ENCODE data around the gene KIAA1958.

Gene KIAA1958

DNA sequence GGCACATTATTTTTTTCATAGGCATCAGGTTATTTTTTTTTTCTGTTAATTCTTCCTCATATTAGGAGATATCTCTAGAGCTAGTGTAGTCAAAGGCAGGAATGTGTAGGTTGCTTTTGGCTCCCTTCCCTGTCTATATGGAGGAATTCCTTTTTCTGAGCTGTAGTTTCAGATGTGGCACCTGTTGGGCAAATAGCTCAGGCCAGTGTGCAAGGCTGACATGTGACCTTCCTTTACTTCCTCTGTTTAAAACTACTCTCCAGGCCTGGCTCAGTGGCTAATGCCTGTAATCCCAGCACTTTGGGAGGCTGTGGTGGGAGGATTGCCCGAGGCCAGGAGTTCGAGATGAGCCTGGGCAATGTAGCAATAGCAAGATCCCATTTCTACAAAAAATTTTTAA lies 40.5 kb upstream of the KIAA1958 start:
- no peak overlapping the region for H3K9ac ChIP-seq (ENCODE audit: low read length)
- no peak overlapping the region for H2AFZ ChIP-seq (ENCODE audit: low read depth, low read length)
- H4K20me1 ChIP-seq (ENCODE audit: insufficient read depth, low read length) = no peaks in the 10 kb centered on the region
- TF ChIP-seq, protein P1, sequence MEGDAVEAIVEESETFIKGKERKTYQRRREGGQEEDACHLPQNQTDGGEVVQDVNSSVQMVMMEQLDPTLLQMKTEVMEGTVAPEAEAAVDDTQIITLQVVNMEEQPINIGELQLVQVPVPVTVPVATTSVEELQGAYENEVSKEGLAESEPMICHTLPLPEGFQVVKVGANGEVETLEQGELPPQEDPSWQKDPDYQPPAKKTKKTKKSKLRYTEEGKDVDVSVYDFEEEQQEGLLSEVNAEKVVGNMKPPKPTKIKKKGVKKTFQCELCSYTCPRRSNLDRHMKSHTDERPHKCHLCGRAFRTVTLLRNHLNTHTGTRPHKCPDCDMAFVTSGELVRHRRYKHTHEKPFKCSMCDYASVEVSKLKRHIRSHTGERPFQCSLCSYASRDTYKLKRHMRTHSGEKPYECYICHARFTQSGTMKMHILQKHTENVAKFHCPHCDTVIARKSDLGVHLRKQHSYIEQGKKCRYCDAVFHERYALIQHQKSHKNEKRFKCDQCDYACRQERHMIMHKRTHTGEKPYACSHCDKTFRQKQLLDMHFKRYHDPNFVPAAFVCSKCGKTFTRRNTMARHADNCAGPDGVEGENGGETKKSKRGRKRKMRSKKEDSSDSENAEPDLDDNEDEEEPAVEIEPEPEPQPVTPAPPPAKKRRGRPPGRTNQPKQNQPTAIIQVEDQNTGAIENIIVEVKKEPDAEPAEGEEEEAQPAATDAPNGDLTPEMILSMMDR (IDR thresholded peaks at IDR 0.05; ENCODE audit: low read depth, low read length) = no peak
- TF ChIP-seq EZH2phosphoT487 (IDR thresholded peaks at IDR 0.05; ENCODE audit: low read depth) = no peak
- no peaks in the 10 kb centered on the region for H3K79me2 ChIP-seq (ENCODE audit: low read length)
- H3K27me3 ChIP-seq (ENCODE audit: low read depth, low read length) = no peaks in the 10 kb centered on the region
- no peaks in the 10 kb centered on the region for H3K9me3 ChIP-seq (ENCODE audit: insufficient read depth, low read length)
- H3K4me3 ChIP-seq (ENCODE audit: low read length) = no peak overlapping the region
- no peak overlapping the region for H3K27ac ChIP-seq (ENCODE audit: low read length)
- H3K4me1 ChIP-seq (ENCODE audit: low read length) = peaks cover 6% of the 10 kb centered on the region; the same call in 1 of the 2 replicates
- H3K36me3 ChIP-seq (replicated peaks; ENCODE audit: low read depth, low read length) = no peaks in the 10 kb centered on the region
- H3K4me2 ChIP-seq (ENCODE audit: low read length) = no peak overlapping the region

DNA sequence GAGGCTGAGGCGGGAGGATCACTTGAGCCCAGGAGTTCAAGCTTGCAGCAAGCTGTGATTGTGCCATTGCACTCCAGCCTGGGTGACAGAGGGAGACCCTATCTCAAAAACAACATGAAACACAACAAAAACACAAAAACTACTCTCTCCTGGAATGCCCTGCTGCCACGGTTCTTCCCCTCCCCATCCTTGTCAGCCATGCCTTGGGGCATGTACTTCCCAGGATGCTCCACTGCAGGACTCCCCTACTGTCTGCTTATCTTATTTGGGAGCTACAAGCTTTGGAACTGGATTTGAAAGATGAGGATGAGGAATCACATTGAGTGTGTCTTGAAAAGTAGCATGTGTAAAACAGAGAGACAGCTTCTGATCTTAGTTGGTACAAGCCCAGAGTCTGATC lies 40.1 kb upstream of the KIAA1958 start:
- H3K9ac ChIP-seq (ENCODE audit: low read length) = no peak overlapping the region
- H3K27me3 ChIP-seq (ENCODE audit: low read depth, low read length) = no peaks in the 10 kb centered on the region
- no peak overlapping the region for H2AFZ ChIP-seq (ENCODE audit: low read depth, low read length)
- TF ChIP-seq, protein P1 (IDR thresholded peaks at IDR 0.05; ENCODE audit: low read depth, low read length) = no peak
- TF ChIP-seq EZH2phosphoT487 (IDR thresholded peaks at IDR 0.05; ENCODE audit: low read depth) = no peak
- peaks cover 6% of the 10 kb centered on the region; the same call in 1 of the 2 replicates for H3K4me1 ChIP-seq (ENCODE audit: low read length)
- no peaks in the 10 kb centered on the region for H3K36me3 ChIP-seq (replicated peaks; ENCODE audit: low read depth, low read length)
- no peaks in the 10 kb centered on the region for H3K9me3 ChIP-seq (ENCODE audit: insufficient read depth, low read length)
- no peak overlapping the region for H3K4me3 ChIP-seq (ENCODE audit: low read length)
- no peaks in the 10 kb centered on the region for H4K20me1 ChIP-seq (ENCODE audit: insufficient read depth, low read length)
- H3K4me2 ChIP-seq (ENCODE audit: low read length) = no peak overlapping the region
- H3K27ac ChIP-seq (ENCODE audit: low read length) = no peak overlapping the region
- no peaks in the 10 kb centered on the region for H3K79me2 ChIP-seq (ENCODE audit: low read length)

DNA sequence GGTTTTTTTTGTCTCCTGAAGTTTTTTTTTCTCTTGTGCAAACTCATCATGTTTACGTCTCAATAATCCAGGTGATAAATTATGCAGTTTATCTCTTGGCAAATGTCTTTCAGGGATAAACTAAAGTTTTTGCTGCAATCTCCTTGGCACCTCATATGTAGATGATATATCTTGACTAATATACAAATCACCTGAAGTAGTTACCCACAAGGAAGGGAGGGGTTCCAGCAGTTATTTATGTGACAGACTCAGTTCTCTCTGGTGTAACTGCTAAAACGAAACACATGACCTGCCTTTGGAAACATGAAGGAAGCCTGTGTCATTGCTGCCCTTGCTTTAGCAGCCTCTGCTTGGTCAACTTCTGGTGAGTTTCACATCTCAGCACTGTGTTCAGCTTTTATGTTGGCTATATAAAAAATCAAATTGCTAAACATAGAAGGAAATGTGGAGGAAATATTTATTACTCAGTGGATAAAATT lies 39.3 kb upstream of the KIAA1958 start:
- H3K4me3 ChIP-seq (ENCODE audit: low read length) = no peak overlapping the region
- H2AFZ ChIP-seq (ENCODE audit: low read depth, low read length) = no peak overlapping the region
- peaks cover 6% of the 10 kb centered on the region; the same call in 1 of the 2 replicates for H3K4me1 ChIP-seq (ENCODE audit: low read length)
- H3K27ac ChIP-seq (ENCODE audit: low read length) = no peak overlapping the region
- no peaks in the 10 kb centered on the region for H3K27me3 ChIP-seq (ENCODE audit: low read depth, low read length)
- no peak overlapping the region for H3K4me2 ChIP-seq (ENCODE audit: low read length)
- no peaks in the 10 kb centered on the region for H3K36me3 ChIP-seq (replicated peaks; ENCODE audit: low read depth, low read length)
- TF ChIP-seq EZH2phosphoT487 (IDR thresholded peaks at IDR 0.05; ENCODE audit: low read depth) = no peak
- TF ChIP-seq, protein P1 (IDR thresholded peaks at IDR 0.05; ENCODE audit: low read depth, low read length) = no peak
- H4K20me1 ChIP-seq (ENCODE audit: insufficient read depth, low read length) = no peaks in the 10 kb centered on the region
- H3K79me2 ChIP-seq (ENCODE audit: low read length) = no peaks in the 10 kb centered on the region
- no peak overlapping the region for H3K9ac ChIP-seq (ENCODE audit: low read length)
- no peaks in the 10 kb centered on the region for H3K9me3 ChIP-seq (ENCODE audit: insufficient read depth, low read length)

DNA sequence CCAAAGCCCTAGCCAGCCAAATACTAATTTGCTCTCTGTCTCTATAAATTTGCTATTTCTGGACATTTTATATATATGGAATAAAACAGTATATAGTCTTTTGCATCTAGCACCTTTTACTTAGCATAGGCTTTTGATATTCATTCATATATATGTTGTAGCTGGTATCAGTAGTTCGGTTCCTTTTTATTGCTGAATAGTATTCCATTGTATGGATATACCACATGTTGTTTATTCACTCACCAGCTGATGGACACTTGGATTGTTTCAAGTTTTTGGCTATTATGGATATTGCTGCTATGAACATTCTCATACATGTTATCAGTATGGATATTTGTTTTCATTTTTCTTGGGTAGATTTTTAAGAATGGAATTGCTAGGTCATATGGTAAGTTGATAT lies 23.8 kb upstream of the KIAA1958 start:
- H3K27me3 ChIP-seq (ENCODE audit: low read depth, low read length) = no peaks in the 10 kb centered on the region
- H3K36me3 ChIP-seq (replicated peaks; ENCODE audit: low read depth, low read length) = peaks cover 6% of the 10 kb centered on the region
- H3K79me2 ChIP-seq (ENCODE audit: low read length) = no peaks in the 10 kb centered on the region
- H3K4me2 ChIP-seq (ENCODE audit: low read length) = no peak overlapping the region
- H3K27ac ChIP-seq (ENCODE audit: low read length) = no peak overlapping the region
- no peaks in the 10 kb centered on the region for H3K9me3 ChIP-seq (ENCODE audit: insufficient read depth, low read length)
- H3K4me3 ChIP-seq (ENCODE audit: low read length) = no peak overlapping the region
- H4K20me1 ChIP-seq (ENCODE audit: insufficient read depth, low read length) = no peaks in the 10 kb centered on the region
- H2AFZ ChIP-seq (ENCODE audit: low read depth, low read length) = no peak overlapping the region
- no peak for TF ChIP-seq EZH2phosphoT487 (IDR thresholded peaks at IDR 0.05; ENCODE audit: low read depth)
- TF ChIP-seq, protein P1 (IDR thresholded peaks at IDR 0.05; ENCODE audit: low read depth, low read length) = no peak
- H3K9ac ChIP-seq (ENCODE audit: low read length) = no peak overlapping the region
- 0 out of 2 replicates have a peak, but pooled peaks cover 4% of the 10 kb centered on the region for H3K4me1 ChIP-seq (ENCODE audit: low read length)

Data from OCI-LY3 (cell line).